Liver (tissue), 3 donors: Measurements from ENCODE around the gene CBL.

Source experiments
- ATF3 ChIP-seq: IDR thresholded peaks from 2 replicates; pipeline ENCODE4 v1.6.1; 2016; ENCODE audit warnings: antibody characterized with exemption
- CTCF ChIP-seq: fragments of 150-350 bp; IDR thresholded peaks from 2 replicates; pipeline ENCODE4 v1.5.1; 2017; ENCODE audit warnings: improper control_type of control experiment, low read depth, low read length; ENCODE audit not compliant: missing input control
- RAD21 ChIP-seq, 2 donors: IDR thresholded peaks; 2 replicates each; pipeline ENCODE4 v1.6.1; 2016; ENCODE audit warnings: antibody characterized with exemption in 2 of 2, mild to moderate bottlenecking in 2 of 2
- REST ChIP-seq: IDR thresholded peaks from 2 replicates; pipeline ENCODE4 v1.6.1; 2016; ENCODE audit warnings: antibody characterized with exemption, mild to moderate bottlenecking
- YY1 ChIP-seq: IDR thresholded peaks from 2 replicates; pipeline ENCODE4 v1.6.1; 2016; ENCODE audit warnings: antibody characterized with exemption, mild to moderate bottlenecking
- donor health status: healthy.
- donor health status: healthy.

- no peak for TF ChIP-seq ATF3
- no peak for TF ChIP-seq CTCF
- TF ChIP-seq REST = no peak
- TF ChIP-seq RAD21 (IDR thresholded peaks at IDR 0.05) = no peak
- TF ChIP-seq YY1 = no peak
These were observed 48.1 kb downstream of the CBL start for GRCh38 chr11:119254239-119254638.
